ENCODE results near the gene SPATA31C1. TPM values are rescaled to one million over a fixed set of nuclear protein-coding genes. Genes with fewer than 3 reads are reported as not detected.

Gene SPATA31C1
- total RNA-seq, result not detected in 2 replicates

DNA sequence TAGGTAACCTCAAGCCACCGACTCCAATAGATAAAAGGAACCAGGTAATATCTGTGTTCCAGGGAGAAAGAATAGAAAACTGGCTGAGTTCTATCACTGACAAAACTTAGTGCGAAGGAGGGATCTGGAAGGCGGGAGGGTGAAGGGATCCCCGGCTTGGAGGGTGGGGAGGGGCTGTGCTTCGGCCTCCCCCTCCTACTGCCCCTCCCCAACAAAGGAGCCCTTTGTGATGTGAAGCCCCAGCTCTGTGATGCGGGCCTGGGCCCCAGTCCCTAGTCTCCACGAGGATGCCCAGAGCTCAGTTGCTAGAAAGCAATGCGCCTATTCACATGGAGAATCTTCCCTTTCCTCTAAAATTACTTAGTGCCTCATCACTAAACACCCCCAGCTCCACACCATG, at the start of gene SPATA31C1:
Gene SPATA31C1 (plus strand): TSS at position 301 of the 400 bp plus-strand sequence.

DNA sequence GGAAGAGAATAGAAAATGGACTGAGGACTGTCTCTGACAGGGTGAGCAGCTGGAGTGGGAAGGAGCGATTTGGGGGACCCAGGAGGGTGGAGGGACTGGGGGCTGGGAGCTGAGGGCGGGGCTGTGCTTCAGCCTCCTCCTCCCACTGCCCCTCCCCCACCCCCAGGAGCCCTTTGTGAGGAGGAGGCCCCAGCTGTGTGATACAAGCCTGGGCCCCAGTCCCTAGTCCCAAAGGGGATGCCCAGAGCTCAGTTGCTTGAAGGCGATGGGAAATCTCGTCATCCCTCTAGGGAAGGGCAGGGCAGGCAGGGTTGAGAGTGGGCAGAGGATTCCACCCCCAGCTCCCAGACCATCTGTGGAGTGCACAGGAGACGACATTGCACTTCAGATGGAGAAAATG, 35.1 kb upstream of the SPATA31C1 start, which contains the start of gene SPATA31E1:
Gene SPATA31E1 (plus strand): TSS at position 251 of the 400 bp plus-strand sequence. CDS start 15 bp downstream, at position 266.

Other genes with a start within 250 kb of the SPATA31C1 start
- gene CTSL, start 191.8 kb upstream of the SPATA31C1 start, total RNA-seq, result 423 and 523 TPM in 2 replicates
- not detected in 2 replicates for gene SPATA31E1, start 35.1 kb upstream of the SPATA31C1 start, total RNA-seq
- 2.9 and 5.3 TPM in 2 replicates for gene CDK20, start 56.6 kb downstream of the SPATA31C1 start, total RNA-seq
- not detected in 2 replicates for gene SPATA31C2, start 220.5 kb downstream of the SPATA31C1 start, total RNA-seq

Data from cardiac atrium fibroblast (primary cell).